Lower lobe of right lung (tissue), 2 donors: ENCODE measurements around the gene TSGA10IP. TPM values are rescaled to one million over a fixed set of nuclear protein-coding genes. Genes with fewer than 3 reads are reported as not detected.

Source experiments
- ATAC-seq, 2 donors: fragments of 200-7000 bp; cut with Tn5 transposase; one replicate each; pipeline ENCODE4 v1.9.1; 2020 to 2022; ENCODE audit warnings: mild to moderate bottlenecking in 2 of 2, moderate library complexity in 2 of 2
- DNase-seq: peaks from one replicate; pipeline ENCODE4 v3.0.0-alpha.2; 2020
- H3K27ac ChIP-seq: fragments of 200-600 bp; one replicate; pipeline ENCODE4 v1.8.0; 2022
- H3K27me3 ChIP-seq: fragments of 200-600 bp; one replicate; pipeline ENCODE4 v1.8.0; 2022; ENCODE audit warnings: low read depth
- H3K36me3 ChIP-seq: fragments of 200-600 bp; one replicate; pipeline ENCODE4 v1.8.0; 2022; ENCODE audit warnings: mild to moderate bottlenecking
- H3K4me1 ChIP-seq: fragments of 200-600 bp; one replicate; pipeline ENCODE4 v1.8.0; 2022
- H3K4me3 ChIP-seq: fragments of 200-600 bp; one replicate; pipeline ENCODE4 v1.8.0; 2022; ENCODE audit warnings: mild to moderate bottlenecking
- H3K9me3 ChIP-seq: fragments of 200-600 bp; one replicate; pipeline ENCODE4 v1.8.0; 2022
- intact Hi-C: fragments of 100-400 bp; cut with DNase I; formaldehyde crosslinking; loops from one replicate; pipeline ENCODE4 v1.11.0; 2022
- total RNA-seq: library from RNA; stranded (reverse); fragmentation: NEBNext Ultra II Directional; extraction: Animal tissue kit (Norgen Biotek cat#: 25700); gene quantifications from one replicate; pipeline ENCODE4 v1.2.1, GENCODE V29; 2021
- TF ChIP-seq, protein P1 (sequence below): fragments of 200-600 bp; IDR thresholded peaks from one replicate; pipeline ENCODE4 v1.8.0; 2022; ENCODE audit warnings: antibody characterized with exemption, mild to moderate bottlenecking
- donor health status: DM: no; HTN: yes; CAD: no; lungs with severe emphysema.

Gene TSGA10IP
- total RNA-seq, 1 donor from 2014 or later, result not detected

DNA sequence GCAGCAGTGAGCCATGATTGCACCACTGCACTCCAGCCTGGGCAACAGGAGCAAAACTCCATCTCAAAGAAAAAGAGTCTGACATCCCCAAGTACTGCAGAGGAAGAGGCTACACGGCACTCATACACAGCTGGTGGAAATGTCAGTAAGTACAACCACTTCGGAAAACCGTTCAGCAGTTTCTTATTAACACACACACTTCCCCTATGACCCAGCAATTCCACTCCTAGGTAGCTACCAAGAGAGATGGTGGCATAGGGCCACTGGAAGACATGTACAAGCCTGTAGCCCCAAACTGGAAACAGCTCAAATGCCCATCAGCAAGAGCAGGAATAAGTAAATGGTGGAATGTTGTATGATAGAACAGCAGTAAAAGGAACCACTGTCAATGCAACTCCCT is 22.7 kb upstream of the TSGA10IP start:
- Histone ChIP-seq H3K27me3 (no peaks in the 10 kb centered on the region), H3K27ac (no peak overlapping the region), H3K9me3 (no peaks in the 10 kb centered on the region), H3K4me3 (no peak overlapping the region), H3K4me1 (peaks cover 21% of the 10 kb centered on the region), H3K36me3 (peaks cover 28% of the 10 kb centered on the region)
- DNase-seq, result no peak
- intact Hi-C loops, result no loop called here
- TF ChIP-seq, protein P1, sequence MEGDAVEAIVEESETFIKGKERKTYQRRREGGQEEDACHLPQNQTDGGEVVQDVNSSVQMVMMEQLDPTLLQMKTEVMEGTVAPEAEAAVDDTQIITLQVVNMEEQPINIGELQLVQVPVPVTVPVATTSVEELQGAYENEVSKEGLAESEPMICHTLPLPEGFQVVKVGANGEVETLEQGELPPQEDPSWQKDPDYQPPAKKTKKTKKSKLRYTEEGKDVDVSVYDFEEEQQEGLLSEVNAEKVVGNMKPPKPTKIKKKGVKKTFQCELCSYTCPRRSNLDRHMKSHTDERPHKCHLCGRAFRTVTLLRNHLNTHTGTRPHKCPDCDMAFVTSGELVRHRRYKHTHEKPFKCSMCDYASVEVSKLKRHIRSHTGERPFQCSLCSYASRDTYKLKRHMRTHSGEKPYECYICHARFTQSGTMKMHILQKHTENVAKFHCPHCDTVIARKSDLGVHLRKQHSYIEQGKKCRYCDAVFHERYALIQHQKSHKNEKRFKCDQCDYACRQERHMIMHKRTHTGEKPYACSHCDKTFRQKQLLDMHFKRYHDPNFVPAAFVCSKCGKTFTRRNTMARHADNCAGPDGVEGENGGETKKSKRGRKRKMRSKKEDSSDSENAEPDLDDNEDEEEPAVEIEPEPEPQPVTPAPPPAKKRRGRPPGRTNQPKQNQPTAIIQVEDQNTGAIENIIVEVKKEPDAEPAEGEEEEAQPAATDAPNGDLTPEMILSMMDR, result no peak
- ATAC-seq, result no peak

DNA sequence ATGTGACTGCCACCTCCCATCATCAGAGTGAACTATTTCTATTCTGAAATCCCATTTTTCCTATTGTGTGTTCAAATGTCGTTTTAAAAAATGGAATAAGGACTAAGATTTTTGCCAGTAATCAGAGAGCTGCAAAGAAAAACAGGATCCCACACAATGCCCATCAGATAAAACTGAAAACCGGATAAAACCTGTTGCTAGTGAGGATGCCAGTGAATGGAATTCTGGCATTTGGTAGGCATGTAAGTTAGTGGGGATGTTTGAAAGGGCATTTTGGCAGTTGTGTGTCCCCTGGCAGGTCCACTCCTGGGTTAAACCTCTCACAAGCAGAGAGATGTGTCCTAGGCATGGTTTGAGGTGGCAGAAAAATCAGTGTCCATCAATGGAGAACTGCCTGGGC is 19.9 kb upstream of the TSGA10IP start:
- no peaks in the 10 kb centered on the region for H3K9me3 ChIP-seq
- TF ChIP-seq, protein P1, result no peak
- no peak for DNase-seq
- peaks cover 22% of the 10 kb centered on the region for H3K4me1 ChIP-seq
- peaks cover 28% of the 10 kb centered on the region for H3K36me3 ChIP-seq
- H3K4me3 ChIP-seq, result no peak overlapping the region
- ATAC-seq, result no peak
- no peaks in the 10 kb centered on the region for H3K27me3 ChIP-seq
- no peak overlapping the region for H3K27ac ChIP-seq
- intact Hi-C loops, result no loop called here

DNA sequence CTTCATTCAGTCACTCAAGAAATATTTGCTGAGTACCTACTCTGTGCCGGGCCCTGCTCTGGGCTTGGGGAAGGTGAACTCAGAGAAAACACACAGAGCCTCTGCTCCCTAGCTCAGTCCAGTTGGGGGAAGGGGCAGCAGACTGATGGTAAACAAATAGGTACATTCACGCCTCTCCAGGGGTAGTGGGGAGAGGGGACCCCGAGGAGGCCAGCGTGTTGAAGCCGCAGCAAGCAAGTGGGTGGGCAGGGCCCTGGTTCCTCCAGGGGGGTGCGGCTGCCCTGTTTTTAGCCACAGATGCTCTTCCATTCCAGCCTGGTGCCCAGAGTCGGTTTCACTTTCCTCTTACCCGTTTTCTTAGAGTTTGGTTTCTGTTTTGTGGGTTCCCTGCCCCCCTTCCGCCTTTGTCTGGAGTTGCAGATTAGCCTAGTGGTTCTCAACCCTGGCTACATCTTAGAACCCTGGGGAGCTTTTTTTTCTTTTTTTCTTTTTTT is 17.3 kb upstream of the TSGA10IP start:
- TF ChIP-seq, protein P1, result no peak
- Histone ChIP-seq H3K27ac (peak overlapping the region; percentile 66), H3K27me3 (no peaks in the 10 kb centered on the region), H3K36me3 (peaks cover 8% of the 10 kb centered on the region), H3K9me3 (no peaks in the 10 kb centered on the region), H3K4me1 (peaks cover 13% of the 10 kb centered on the region), H3K4me3 (peak overlapping the region; percentile 32)
- ATAC-seq, result peak; percentile 73 to 75
- intact Hi-C loops, result no loop called here
- DNase-seq, result peak; percentile 65

DNA sequence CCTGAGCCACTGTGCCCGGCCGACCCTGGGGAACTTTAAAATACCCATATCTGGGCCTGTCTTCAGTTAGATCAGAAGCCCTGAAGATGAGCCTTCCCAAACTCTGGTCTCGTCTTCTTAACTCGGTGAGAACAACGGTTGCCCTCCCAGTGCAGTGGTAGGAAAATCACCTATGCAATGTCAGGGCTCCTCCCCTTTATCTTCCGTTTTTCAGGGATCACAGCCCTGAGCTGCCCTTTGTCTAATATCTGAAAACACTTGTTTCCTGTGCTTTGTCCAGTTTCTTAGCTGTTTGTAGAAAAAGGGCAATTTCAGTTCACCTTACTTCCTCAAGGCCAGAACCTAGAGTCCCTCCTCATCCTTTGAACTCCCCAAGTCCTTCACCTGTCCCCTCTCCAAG is 16.6 kb upstream of the TSGA10IP start:
- intact Hi-C loops, result no loop called here

DNA sequence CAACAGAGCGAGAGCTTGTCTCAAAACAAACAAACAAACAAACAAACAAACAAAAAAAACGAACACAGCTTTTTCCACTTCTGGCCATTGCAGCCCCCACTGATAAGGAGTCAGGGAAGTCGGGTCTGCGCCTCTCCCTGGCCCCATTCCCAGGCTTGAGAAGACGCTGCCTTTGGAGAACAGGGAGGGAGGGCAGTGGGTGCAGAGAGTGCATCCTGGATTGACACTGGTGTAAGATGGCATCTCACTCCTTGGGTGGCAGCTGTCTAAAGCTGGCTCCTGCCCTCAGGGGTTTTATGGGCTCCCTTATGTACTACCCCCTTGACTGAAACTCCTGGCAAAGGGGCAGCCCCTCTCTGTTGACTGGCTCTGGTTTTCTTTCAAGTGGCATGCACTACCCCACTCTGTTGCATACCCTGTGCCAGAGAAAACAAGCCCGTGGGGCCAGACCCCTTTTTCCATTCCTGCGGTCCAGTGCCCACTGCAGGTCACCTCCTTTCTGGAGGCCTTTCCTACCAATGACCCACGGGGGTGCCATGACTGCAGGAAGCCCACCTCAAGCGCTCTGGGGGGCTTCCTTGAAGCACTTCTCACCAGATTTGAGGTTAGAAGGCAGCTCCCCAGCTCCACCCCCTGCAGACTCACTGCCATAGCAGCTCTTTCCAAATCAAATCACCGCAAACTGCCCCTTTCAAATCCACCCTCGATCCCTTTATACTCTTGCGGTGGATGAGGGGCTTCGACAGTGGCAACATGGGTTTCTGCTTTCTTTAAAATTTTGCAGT is 13.3 kb upstream of the TSGA10IP start:
- ATAC-seq (no peak), DNase-seq (no peak)
- TF ChIP-seq, protein P1, result no peak
- H3K36me3 ChIP-seq, result no peaks in the 10 kb centered on the region
- no peak overlapping the region for H3K4me3 ChIP-seq
- H3K4me1 ChIP-seq, result peaks cover 13% of the 10 kb centered on the region
- no peak overlapping the region for H3K27ac ChIP-seq
- intact Hi-C loops, result no loop called here
- H3K9me3 ChIP-seq, result no peaks in the 10 kb centered on the region
- peaks cover 8% of the 10 kb centered on the region for H3K27me3 ChIP-seq

More for the DNA sequence above, 16.6 kb upstream of the TSGA10IP start:
- H3K9me3 ChIP-seq, result no peaks in the 10 kb centered on the region
- H3K4me3 ChIP-seq, result peak overlapping the region; percentile 32
- H3K27me3 ChIP-seq, result no peaks in the 10 kb centered on the region
- TF ChIP-seq, protein P1, result no peak
- ATAC-seq (no peak), DNase-seq (no peak)
- H3K36me3 ChIP-seq, result peaks cover under 1% of the 10 kb centered on the region
- peaks cover 13% of the 10 kb centered on the region for H3K4me1 ChIP-seq
- peak overlapping the region; percentile 66 for H3K27ac ChIP-seq
